ENCODE measurements around the gene CACTIN.

Gene CACTIN

DNA sequence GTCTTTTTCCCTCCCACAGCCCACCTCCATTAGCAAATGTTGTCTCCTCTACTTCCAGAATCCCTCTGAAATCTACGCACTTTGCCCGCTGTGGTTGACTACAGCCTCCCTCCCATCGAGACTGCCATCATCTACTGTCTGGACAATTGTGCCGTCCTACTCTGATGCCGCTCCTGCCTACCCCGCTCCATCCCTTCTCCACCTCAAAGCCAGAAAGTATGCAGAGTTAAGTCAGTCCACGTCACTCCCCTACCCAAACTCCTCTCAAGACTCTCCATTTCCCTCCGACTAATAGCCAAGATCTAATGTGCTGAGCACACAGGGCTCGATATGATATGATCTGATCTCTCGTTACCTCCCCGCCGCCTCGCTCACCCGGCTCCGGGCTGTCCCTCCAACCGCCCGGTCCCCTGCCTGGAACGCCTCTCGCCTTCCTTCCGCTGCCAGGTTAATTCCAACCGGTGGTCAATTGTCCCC lies 556 bp downstream of the CACTIN start:
- H3K36me3 ChIP-seq (ENCODE audit: control insufficient read depth, insufficient read depth, low read length), result peaks cover 3% of the 10 kb centered on the region
- peak overlapping the region; percentile 94 for H3K9ac ChIP-seq (ENCODE audit: low read length)
- no peaks in the 10 kb centered on the region for H3K27me3 ChIP-seq (ENCODE audit: control insufficient read depth, insufficient read depth, low read length)
- H3K4me1 ChIP-seq (ENCODE audit: control insufficient read depth, insufficient read depth, low read length), result peaks cover 10% of the 10 kb centered on the region
- H3K4me3 ChIP-seq (ENCODE audit: low read length), result peak overlapping the region; percentile 91
- H3K27ac ChIP-seq (ENCODE audit: low read depth, low read length), result peak overlapping the region; percentile 98

GRCh38 chr19:3623716-3624115 lies 2.9 kb downstream of the CACTIN start:
- no peak overlapping the region for H3K9ac ChIP-seq (ENCODE audit: low read length)
- H3K36me3 ChIP-seq (ENCODE audit: control insufficient read depth, insufficient read depth, low read length), result peaks cover 12% of the 10 kb centered on the region

GRCh38 chr19:3622224-3622623 lies 4.4 kb downstream of the CACTIN start:
- Histone ChIP-seq H3K4me1 (ENCODE audit: control insufficient read depth, insufficient read depth, low read length) (peaks cover 10% of the 10 kb centered on the region), H3K27me3 (ENCODE audit: control insufficient read depth, insufficient read depth, low read length) (no peaks in the 10 kb centered on the region), H3K9ac (ENCODE audit: low read length) (no peak overlapping the region), H3K4me3 (ENCODE audit: low read length) (no peak overlapping the region), H3K36me3 (ENCODE audit: control insufficient read depth, insufficient read depth, low read length) (peaks cover 12% of the 10 kb centered on the region), H3K27ac (ENCODE audit: low read depth, low read length) (no peak overlapping the region)

More at GRCh38 chr19:3623716-3624115, 2.9 kb downstream of the CACTIN start:
- no peak overlapping the region for H3K4me3 ChIP-seq (ENCODE audit: low read length)
- no peak overlapping the region for H3K27ac ChIP-seq (ENCODE audit: low read depth, low read length)
- peaks cover 10% of the 10 kb centered on the region for H3K4me1 ChIP-seq (ENCODE audit: control insufficient read depth, insufficient read depth, low read length)
- no peaks in the 10 kb centered on the region for H3K27me3 ChIP-seq (ENCODE audit: control insufficient read depth, insufficient read depth, low read length)

DNA sequence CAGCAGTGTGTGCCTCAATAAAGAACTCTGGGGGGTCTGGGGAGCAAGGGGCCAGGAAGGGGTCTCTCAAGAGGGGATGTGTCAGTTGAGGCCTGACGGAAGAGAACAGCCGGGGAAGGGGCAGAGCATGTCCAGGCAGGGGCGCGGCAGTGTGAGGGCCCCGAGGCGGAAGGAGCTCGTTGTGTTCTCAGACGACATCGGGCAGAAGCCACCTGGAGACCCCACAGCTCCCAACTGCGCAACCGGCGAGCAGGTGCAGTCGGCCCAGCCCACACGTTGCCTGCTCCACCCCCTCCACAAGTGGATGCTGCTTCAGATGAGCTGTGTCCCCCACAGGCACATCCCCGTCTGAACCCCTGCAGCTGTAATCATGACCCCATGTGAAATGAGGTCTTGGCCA lies 4.9 kb downstream of the CACTIN start:
- Histone ChIP-seq H3K4me1 (ENCODE audit: control insufficient read depth, insufficient read depth, low read length) (peaks cover 10% of the 10 kb centered on the region), H3K9ac (ENCODE audit: low read length) (no peak overlapping the region), H3K4me3 (ENCODE audit: low read length) (no peak overlapping the region), H3K27me3 (ENCODE audit: control insufficient read depth, insufficient read depth, low read length) (no peaks in the 10 kb centered on the region), H3K36me3 (ENCODE audit: control insufficient read depth, insufficient read depth, low read length) (peaks cover 12% of the 10 kb centered on the region), H3K27ac (ENCODE audit: low read depth, low read length) (no peak overlapping the region)

GRCh38 chr19:3620817-3621547 lies 5.6 kb downstream of the CACTIN start:
- H3K27me3 ChIP-seq (ENCODE audit: control insufficient read depth, insufficient read depth, low read length), result no peaks in the 10 kb centered on the region
- H3K9ac ChIP-seq (ENCODE audit: low read length), result no peak overlapping the region
- no peak overlapping the region for H3K27ac ChIP-seq (ENCODE audit: low read depth, low read length)
- no peak overlapping the region for H3K4me3 ChIP-seq (ENCODE audit: low read length)
- H3K4me1 ChIP-seq (ENCODE audit: control insufficient read depth, insufficient read depth, low read length), result peaks cover 10% of the 10 kb centered on the region
- peaks cover 12% of the 10 kb centered on the region for H3K36me3 ChIP-seq (ENCODE audit: control insufficient read depth, insufficient read depth, low read length)

DNA sequence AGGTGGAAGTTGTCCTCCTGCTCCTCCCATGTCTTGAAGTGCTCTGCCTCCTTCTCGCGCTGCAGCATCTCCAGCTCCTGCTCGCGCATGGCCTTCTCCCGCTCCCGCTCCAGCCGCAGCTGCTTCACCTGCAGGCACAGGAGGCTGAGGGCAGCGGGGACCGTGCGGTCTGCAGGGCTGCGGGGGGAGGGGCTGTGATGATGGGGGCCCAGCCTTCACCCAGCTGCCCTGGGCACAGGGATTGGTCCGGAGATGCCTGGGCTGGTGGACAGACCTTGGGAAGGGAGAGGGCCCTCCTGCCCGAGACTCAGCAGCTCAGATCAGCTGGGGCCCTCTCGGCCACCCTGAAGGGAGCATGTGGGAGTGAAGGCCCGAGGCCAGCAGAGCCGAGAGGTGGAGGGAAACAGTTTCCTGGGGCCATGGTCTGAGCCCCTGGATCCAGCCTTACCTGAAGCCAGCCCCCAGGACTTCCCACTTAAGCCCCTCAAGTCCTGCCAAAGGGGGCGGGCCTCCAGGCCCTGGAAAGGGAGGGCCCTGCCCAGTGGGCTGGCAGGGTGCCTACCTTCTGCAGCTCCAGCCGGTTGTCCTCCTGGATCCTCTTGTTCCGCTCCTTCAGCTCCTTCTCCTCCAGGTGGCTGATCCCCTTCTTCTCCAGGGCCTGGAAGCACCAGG lies 6.3 kb downstream of the CACTIN start:
- peaks cover 4% of the 10 kb centered on the region for H3K4me1 ChIP-seq (ENCODE audit: control insufficient read depth, insufficient read depth, low read length)
- H3K4me3 ChIP-seq (ENCODE audit: low read length), result no peak overlapping the region
- H3K36me3 ChIP-seq (ENCODE audit: control insufficient read depth, insufficient read depth, low read length), result peaks cover 12% of the 10 kb centered on the region
- no peaks in the 10 kb centered on the region for H3K27me3 ChIP-seq (ENCODE audit: control insufficient read depth, insufficient read depth, low read length)
- no peak overlapping the region for H3K9ac ChIP-seq (ENCODE audit: low read length)
- no peak overlapping the region for H3K27ac ChIP-seq (ENCODE audit: low read depth, low read length)

DNA sequence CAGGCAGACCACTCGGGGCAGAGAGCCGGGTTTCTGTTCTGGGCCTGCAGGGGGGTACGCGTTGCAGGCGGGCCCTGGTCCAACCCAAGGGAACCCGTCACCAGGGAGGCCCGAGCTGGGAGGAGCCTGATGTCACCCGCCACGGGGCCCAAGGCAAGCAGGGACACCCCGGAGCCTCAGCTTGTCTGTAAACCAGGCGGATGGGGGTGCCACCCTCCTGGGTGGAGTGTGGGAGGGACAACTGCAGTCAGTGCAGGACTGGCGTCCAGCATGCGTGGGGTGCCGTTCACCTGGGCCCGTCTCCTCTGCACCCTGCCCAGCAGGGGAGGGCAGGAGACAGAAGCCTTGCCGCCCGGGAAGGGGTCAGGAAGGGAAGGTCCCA lies 7.0 kb downstream of the CACTIN start:
- H3K27ac ChIP-seq (ENCODE audit: low read depth, low read length), result no peak overlapping the region
- no peaks in the 10 kb centered on the region for H3K4me1 ChIP-seq (ENCODE audit: control insufficient read depth, insufficient read depth, low read length)
- no peak overlapping the region for H3K4me3 ChIP-seq (ENCODE audit: low read length)
- no peaks in the 10 kb centered on the region for H3K27me3 ChIP-seq (ENCODE audit: control insufficient read depth, insufficient read depth, low read length)
- no peak overlapping the region for H3K9ac ChIP-seq (ENCODE audit: low read length)
- peaks cover 12% of the 10 kb centered on the region for H3K36me3 ChIP-seq (ENCODE audit: control insufficient read depth, insufficient read depth, low read length)

GRCh38 chr19:3618811-3619630 lies 7.6 kb downstream of the CACTIN start:
- H3K4me1 ChIP-seq (ENCODE audit: control insufficient read depth, insufficient read depth, low read length), result peaks cover under 1% of the 10 kb centered on the region
- H3K4me3 ChIP-seq (ENCODE audit: low read length), result no peak overlapping the region
- peaks cover 12% of the 10 kb centered on the region for H3K36me3 ChIP-seq (ENCODE audit: control insufficient read depth, insufficient read depth, low read length)
- no peak overlapping the region for H3K27ac ChIP-seq (ENCODE audit: low read depth, low read length)
- no peaks in the 10 kb centered on the region for H3K27me3 ChIP-seq (ENCODE audit: control insufficient read depth, insufficient read depth, low read length)
- no peak overlapping the region for H3K9ac ChIP-seq (ENCODE audit: low read length)

GRCh38 chr19:3618144-3618810 lies 8.3 kb downstream of the CACTIN start:
- Histone ChIP-seq H3K4me3 (ENCODE audit: low read length) (peak overlapping the region; percentile 46), H3K36me3 (ENCODE audit: control insufficient read depth, insufficient read depth, low read length) (peaks cover 9% of the 10 kb centered on the region), H3K27ac (ENCODE audit: low read depth, low read length) (no peak overlapping the region), H3K9ac (ENCODE audit: low read length) (no peak overlapping the region), H3K27me3 (ENCODE audit: control insufficient read depth, insufficient read depth, low read length) (no peaks in the 10 kb centered on the region), H3K4me1 (ENCODE audit: control insufficient read depth, insufficient read depth, low read length) (peaks cover 8% of the 10 kb centered on the region)

DNA sequence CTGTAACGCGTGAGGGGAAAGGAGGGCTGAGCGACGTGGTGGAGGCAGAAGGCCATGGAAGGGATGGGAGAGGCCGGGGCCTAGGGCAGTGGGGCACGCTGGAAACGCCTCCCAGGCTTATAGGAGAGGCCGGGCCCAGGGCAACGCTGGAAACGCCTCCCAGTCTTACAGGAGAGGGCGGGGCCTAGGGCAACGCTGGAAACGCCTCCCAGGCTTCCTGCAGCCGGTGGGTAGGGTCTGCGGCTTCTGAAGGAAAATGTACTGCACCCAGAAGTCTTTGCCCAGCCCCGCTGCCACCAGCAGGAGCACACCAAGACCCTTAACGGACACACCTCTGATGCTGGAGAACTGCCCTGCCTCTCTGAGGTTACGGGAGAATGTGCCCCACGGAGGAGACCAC lies 9.1 kb downstream of the CACTIN start:
- Histone ChIP-seq H3K4me1 (ENCODE audit: control insufficient read depth, insufficient read depth, low read length) (peaks cover 10% of the 10 kb centered on the region), H3K27ac (ENCODE audit: low read depth, low read length) (no peak overlapping the region), H3K4me3 (ENCODE audit: low read length) (no peak overlapping the region), H3K27me3 (ENCODE audit: control insufficient read depth, insufficient read depth, low read length) (no peaks in the 10 kb centered on the region), H3K9ac (ENCODE audit: low read length) (no peak overlapping the region), H3K36me3 (ENCODE audit: control insufficient read depth, insufficient read depth, low read length) (peaks cover 9% of the 10 kb centered on the region)

GRCh38 chr19:3615524-3616135 lies 11.0 kb downstream of the CACTIN start:
- Histone ChIP-seq H3K4me3 (ENCODE audit: low read length) (no peak overlapping the region), H3K27ac (ENCODE audit: low read depth, low read length) (no peak overlapping the region), H3K36me3 (ENCODE audit: control insufficient read depth, insufficient read depth, low read length) (peaks cover 14% of the 10 kb centered on the region), H3K9ac (ENCODE audit: low read length) (no peak overlapping the region), H3K4me1 (ENCODE audit: control insufficient read depth, insufficient read depth, low read length) (peaks cover 10% of the 10 kb centered on the region), H3K27me3 (ENCODE audit: control insufficient read depth, insufficient read depth, low read length) (no peaks in the 10 kb centered on the region)
